Measurements from ENCODE around the gene IST1.

DNA sequence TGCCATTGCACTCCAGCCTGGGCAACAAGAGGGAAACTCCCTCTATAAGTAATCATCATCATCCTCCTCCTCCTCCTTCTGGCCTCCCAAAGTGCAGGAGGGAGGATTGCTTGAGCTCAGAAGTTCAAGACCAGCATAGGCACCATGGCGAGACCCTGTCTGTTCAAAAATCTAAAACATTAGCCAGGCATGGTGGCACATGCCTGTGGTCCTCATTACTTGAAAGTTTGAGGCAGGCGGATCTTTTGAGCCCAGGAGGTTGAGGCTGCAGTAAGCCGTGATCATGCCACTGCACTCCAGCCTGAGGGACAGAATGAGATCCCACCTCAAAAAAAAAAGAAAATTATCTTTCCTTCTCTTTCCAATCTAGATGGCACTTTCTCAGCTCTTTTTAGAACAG, 77.0 kb downstream of the IST1 start:
- TF ChIP-seq, protein P1, sequence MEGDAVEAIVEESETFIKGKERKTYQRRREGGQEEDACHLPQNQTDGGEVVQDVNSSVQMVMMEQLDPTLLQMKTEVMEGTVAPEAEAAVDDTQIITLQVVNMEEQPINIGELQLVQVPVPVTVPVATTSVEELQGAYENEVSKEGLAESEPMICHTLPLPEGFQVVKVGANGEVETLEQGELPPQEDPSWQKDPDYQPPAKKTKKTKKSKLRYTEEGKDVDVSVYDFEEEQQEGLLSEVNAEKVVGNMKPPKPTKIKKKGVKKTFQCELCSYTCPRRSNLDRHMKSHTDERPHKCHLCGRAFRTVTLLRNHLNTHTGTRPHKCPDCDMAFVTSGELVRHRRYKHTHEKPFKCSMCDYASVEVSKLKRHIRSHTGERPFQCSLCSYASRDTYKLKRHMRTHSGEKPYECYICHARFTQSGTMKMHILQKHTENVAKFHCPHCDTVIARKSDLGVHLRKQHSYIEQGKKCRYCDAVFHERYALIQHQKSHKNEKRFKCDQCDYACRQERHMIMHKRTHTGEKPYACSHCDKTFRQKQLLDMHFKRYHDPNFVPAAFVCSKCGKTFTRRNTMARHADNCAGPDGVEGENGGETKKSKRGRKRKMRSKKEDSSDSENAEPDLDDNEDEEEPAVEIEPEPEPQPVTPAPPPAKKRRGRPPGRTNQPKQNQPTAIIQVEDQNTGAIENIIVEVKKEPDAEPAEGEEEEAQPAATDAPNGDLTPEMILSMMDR (IDR thresholded peaks at IDR 0.05 in 2 of 3, conservative IDR thresholded peaks at IDR 0.05 in 1 of 3; ENCODE audit: insufficient read depth in 2 of 3, low read depth in 1 of 3, low read length in 3 of 3): no peak
- TF ChIP-seq TEAD1 (CRISPR knock-in tag; IDR thresholded peaks at IDR 0.05) (no peak), ZNF175 (CRISPR knock-in tag; IDR thresholded peaks at IDR 0.05; ENCODE audit: low read depth) (no peak)
- TF ChIP-seq, protein P2, sequence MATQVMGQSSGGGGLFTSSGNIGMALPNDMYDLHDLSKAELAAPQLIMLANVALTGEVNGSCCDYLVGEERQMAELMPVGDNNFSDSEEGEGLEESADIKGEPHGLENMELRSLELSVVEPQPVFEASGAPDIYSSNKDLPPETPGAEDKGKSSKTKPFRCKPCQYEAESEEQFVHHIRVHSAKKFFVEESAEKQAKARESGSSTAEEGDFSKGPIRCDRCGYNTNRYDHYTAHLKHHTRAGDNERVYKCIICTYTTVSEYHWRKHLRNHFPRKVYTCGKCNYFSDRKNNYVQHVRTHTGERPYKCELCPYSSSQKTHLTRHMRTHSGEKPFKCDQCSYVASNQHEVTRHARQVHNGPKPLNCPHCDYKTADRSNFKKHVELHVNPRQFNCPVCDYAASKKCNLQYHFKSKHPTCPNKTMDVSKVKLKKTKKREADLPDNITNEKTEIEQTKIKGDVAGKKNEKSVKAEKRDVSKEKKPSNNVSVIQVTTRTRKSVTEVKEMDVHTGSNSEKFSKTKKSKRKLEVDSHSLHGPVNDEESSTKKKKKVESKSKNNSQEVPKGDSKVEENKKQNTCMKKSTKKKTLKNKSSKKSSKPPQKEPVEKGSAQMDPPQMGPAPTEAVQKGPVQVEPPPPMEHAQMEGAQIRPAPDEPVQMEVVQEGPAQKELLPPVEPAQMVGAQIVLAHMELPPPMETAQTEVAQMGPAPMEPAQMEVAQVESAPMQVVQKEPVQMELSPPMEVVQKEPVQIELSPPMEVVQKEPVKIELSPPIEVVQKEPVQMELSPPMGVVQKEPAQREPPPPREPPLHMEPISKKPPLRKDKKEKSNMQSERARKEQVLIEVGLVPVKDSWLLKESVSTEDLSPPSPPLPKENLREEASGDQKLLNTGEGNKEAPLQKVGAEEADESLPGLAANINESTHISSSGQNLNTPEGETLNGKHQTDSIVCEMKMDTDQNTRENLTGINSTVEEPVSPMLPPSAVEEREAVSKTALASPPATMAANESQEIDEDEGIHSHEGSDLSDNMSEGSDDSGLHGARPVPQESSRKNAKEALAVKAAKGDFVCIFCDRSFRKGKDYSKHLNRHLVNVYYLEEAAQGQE (IDR thresholded peaks at IDR 0.05; ENCODE audit: borderline replicate concordance): no peak
- TF ChIP-seq, protein P2 (CRISPR knock-in tag; IDR thresholded peaks at IDR 0.05; ENCODE audit: low read depth): no peak

Measured in K562 (cell line).